GM18873 (cell line): Measurements from ENCODE around the gene MCOLN2.
A peak's percentile ranks its signal among the peaks of the same experiment; 100 is the strongest.
"Not testable (repeated sequence)": the region's sequence is repeated elsewhere in the genome, so short reads cannot be mapped to it uniquely, and the experiment has no call there.

Experiments used
- ATAC-seq: cut with Tn5 transposase; IDR thresholded peaks from one replicate; pipeline ENCODE4 v1.9.1; 2021; ENCODE audit warnings: mild to moderate bottlenecking, moderate library complexity, moderate number of reproducible peaks; ENCODE audit not compliant: unreplicated experiment, low FRiP score

The MCOLN2 gene

GRCh38 chr1:84996846-84997666 lies at the start of gene MCOLN2:
TSS of gene MCOLN2 (minus strand) at chr1:84997113. CDS start at chr1:84996872, 241 bp downstream.
- peak; percentile 34 for ATAC-seq

GRCh38 chr1:85042413-85042812 lies 45.5 kb upstream of the MCOLN2 start:
- no peak for ATAC-seq

GRCh38 chr1:85041793-85042192 lies 44.9 kb upstream of the MCOLN2 start:
- ATAC-seq = no peak

GRCh38 chr1:85033221-85033620 lies 36.3 kb upstream of the MCOLN2 start:
- ATAC-seq = no peak

- no peak for ATAC-seq
Measured at GRCh38 chr1:85030536-85030935, 33.6 kb upstream of the MCOLN2 start.

- ATAC-seq = no peak
Measured at GRCh38 chr1:85028151-85028550, 31.2 kb upstream of the MCOLN2 start.

GRCh38 chr1:85027242-85027983 lies 30.5 kb upstream of the MCOLN2 start:
- ATAC-seq = no peak

GRCh38 chr1:85025940-85026339 lies 29.0 kb upstream of the MCOLN2 start:
- ATAC-seq = no peak

GRCh38 chr1:85024736-85025135 lies 27.8 kb upstream of the MCOLN2 start:
- ATAC-seq = no peak

GRCh38 chr1:85022700-85023099 lies 25.8 kb upstream of the MCOLN2 start:
- no peak for ATAC-seq

GRCh38 chr1:85019994-85020393 lies 23.1 kb upstream of the MCOLN2 start:
- ATAC-seq = no peak

GRCh38 chr1:85015826-85016225 lies 18.9 kb upstream of the MCOLN2 start:
- ATAC-seq = no peak

GRCh38 chr1:85005641-85006040 lies 8.7 kb upstream of the MCOLN2 start:
- ATAC-seq = not testable (repeated sequence)

GRCh38 chr1:85001742-85002141 lies 4.8 kb upstream of the MCOLN2 start:
- no peak for ATAC-seq

- no peak for ATAC-seq
Measured at GRCh38 chr1:84998642-84999280, 1.8 kb upstream of the MCOLN2 start.

- no peak for ATAC-seq
Measured at GRCh38 chr1:84997667-84998600, 1.0 kb upstream of the MCOLN2 start.

- ATAC-seq = peak; percentile 73
Measured at GRCh38 chr1:84995484-84996334, 1.2 kb downstream of the MCOLN2 start.

GRCh38 chr1:84991097-84991920 lies 5.6 kb downstream of the MCOLN2 start:
- ATAC-seq = no peak
